Activated CD8-positive, alpha-beta memory T cell treated with anti-CD3 and anti-CD28 coated beads for 48 hours (primary cell): ENCODE results near the gene PKNOX2.

ENCODE experiments used
- DNase-seq, 3 experiments: peaks; one replicate each; pipeline ENCODE4 v3.0.0-alpha.2; 2020; ENCODE audit warnings: low read depth in 2 of 3, low spot score in 2 of 3

Gene PKNOX2

GRCh38 chr11:125171974-125172373, 7.4 kb downstream of the PKNOX2 start:
- DNase-seq: no peak

DNA sequence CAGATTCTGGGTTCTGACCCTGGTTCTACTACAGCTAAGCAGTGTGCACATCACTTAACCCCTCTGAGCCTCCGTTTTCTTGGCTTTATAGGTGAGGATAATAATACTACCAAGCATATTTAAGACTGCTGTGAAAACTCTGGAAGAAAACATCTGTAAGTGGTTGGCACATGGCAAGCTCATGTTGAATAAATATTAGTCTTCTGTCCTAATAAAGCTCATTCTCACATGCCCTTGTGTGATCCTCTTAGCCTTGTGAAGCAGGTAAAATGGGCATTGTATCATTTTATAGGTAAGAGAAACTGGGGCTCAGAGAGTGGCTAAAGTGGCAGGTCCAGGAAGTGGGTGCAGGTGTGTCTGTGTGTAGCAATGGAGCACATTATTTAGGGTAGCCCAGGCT, 8.5 kb downstream of the PKNOX2 start:
- DNase-seq: no peak

GRCh38 chr11:125173556-125173955, 9.0 kb downstream of the PKNOX2 start:
- no peak for DNase-seq

DNA sequence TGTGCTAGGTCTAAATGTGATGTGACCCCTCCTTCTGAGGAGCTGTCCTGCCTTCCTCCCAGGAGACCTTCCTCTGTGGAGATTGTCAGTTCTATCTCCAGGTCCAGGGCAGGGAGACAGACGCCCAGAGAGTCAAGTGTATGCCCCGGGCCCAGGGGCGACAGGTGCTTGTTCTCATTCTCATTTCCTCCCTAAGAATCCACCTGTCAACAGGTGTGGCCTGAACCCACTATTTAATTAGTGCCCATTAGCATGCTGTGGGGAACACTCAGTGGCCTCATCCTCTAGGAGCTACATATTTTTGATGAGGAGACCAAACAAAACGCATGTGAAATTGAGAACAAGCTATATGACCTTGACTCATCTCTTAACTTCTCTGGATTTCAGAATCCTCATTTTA, 9.5 kb downstream of the PKNOX2 start:
- DNase-seq: no peak

DNA sequence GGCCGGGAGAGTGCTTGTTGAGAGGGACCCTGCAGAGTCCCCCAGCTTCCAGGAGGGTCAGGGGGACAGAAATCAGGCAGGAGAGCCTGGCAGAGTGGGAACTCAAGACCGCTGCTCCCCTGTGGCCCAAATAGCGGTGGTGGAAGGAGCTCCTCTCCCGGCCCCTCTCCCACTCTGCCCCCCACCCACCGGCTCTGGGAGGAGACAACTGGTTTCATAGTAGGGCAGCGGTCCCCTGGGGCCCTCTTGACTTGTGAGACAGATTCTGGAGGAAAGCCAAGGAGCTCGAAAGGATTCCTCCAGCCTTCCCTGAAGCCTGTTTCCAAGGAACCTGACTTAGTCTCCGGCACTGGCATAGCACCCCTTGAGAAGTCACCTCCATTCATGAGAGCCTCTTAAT, 10.1 kb downstream of the PKNOX2 start:
- no peak for DNase-seq

DNA sequence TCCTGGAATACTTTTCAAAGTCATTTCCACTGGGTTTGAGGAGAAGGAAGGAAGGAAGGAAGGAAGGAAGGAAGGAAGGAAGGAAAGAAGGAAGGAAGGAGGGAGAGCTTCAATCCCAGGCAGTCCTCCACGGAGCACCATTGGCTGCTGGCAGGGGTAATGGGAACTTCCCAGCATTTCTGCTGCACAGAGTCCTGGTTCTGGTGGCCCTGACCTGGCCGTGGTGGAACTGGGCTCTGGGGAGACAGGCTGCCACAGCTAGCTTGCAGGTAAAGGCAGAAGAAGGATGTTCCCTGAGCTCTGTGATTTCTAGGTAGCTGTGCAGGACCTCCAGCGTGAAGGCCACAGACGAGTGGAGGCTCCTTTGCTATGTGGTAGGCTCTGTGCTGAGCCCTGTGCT, 10.6 kb downstream of the PKNOX2 start:
- no peak for DNase-seq

GRCh38 chr11:125175896-125176575, 11.5 kb downstream of the PKNOX2 start:
- DNase-seq: no peak

DNA sequence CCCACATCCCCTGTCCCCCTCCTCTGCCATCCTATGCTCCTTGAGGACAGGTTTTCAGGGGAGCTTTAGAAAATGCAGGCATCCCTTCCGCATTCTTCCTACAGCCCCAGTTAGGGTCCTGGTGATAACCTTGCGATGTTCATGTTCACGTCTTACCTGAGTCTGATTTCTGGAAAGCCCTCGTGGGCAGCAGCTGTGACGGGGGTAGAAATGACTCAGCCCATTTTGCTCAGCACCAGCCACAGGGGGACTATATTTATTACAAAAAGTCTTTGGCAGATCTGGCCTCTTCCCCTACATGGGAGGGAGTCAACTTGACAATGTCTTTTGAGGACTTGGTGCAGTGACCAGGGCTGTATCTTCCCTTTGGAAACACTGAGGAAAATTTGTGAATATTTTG, 12.3 kb downstream of the PKNOX2 start:
- no peak for DNase-seq

DNA sequence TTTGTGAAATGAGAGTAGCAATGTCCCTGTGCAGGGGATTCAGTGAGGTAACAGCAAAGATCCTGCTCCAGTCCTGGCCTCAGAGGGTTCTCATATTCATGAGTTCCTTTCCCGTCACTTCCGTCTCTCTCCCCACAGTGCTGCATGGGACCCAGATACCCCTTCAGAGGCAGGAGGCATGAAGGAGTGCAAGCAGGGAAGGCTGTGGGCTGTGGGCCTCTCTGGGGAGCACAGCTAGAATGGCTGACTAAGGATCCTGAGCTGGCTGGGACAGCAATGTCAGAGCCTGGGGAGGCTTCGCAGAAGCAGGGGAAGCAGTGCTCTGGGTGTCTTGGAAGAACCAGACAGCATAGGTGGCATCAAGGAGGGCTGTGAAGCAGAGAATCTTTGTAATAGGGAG, 13.0 kb downstream of the PKNOX2 start:
- DNase-seq: no peak

GRCh38 chr11:125179346-125179745, 14.8 kb downstream of the PKNOX2 start:
- no peak for DNase-seq

GRCh38 chr11:125179895-125180294, 15.3 kb downstream of the PKNOX2 start:
- DNase-seq: no peak

DNA sequence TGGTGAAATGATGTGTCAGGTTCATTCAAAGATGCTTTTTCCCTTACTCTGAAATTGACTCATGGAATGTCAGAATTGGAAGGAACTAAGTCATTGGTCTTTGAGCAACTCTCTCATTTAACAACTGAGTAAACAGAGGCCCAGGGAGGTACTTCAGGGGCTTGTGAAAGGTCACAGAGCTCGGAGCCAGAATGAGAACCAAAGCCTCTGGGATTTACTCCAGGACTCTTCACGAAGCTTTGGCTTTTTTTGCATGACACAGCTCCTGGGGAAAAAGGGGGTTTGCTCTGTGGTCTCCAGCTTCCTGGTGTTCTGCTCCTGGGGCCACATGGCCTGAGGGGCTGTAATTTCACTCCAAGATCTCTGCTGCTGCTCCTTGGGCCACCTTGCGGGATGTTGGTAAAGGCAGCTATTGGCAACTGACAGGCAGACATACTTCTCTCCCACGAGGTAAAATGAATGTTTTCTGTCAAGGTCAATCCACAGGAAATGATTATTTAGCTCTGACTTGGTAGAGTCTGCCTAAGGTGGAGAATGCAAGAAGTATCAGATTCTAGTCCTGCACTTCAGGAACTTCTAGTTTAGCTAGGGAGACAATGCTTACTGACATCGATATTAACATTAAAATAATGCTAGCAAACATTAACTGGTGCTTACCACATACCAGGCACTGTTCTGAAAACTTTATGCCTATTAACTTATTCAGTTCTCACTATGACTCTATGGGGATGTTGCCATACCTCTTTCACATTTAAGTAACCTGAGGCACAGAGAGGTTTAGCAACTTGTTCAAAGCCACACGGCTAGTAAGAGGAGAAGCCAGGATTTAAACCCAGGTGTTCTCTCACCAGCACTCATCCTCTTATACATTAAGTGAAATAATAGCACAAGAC, 16.1 kb downstream of the PKNOX2 start:
- no peak for DNase-seq

GRCh38 chr11:125182573-125182972, 18.0 kb downstream of the PKNOX2 start:
- no peak for DNase-seq

- no peak for DNase-seq
These were observed 19.1 kb downstream of the PKNOX2 start for GRCh38 chr11:125183641-125184040.

DNA sequence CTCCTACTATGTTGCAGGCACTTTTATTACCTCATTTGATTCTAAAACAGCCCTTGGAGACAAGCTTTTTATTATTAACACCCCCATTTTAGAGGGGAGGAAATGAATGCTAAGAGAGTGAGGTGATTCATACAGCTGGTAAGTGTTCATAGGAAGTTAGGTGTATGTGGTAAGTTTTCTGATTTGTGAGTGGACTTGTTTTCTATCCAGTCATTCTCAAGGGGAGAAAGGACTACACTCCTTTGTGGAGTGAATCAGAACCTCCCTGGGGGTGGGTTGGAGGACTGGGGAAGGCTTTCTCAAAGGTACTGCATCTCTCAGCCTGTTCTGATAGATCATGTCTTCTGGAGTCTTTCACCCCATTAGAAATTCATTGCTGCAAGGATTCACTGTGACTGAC, 23.5 kb downstream of the PKNOX2 start:
- DNase-seq: no peak

DNA sequence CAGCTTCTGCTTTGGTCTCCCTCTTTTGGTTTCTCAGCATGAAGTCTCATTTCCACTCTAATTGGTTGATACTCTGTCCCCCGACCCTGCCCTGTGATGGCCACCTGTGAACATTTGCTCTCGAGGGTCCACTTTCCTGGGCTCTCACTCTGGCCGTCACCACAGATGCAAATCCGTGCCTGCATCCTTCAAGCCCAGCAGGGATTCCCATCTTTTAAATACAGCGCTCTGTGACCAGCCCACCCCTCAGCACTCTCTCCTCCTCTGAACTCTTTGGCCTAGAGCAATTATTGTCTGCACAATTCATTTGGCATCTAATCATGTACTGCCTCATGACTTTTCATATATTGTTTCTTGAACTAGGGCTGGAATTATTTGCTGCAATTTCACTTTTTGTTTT, 26.0 kb downstream of the PKNOX2 start:
- no peak for DNase-seq

GRCh38 chr11:125192183-125192582, 27.6 kb downstream of the PKNOX2 start:
- no peak for DNase-seq

- no peak for DNase-seq
These were observed 28.3 kb downstream of the PKNOX2 start for GRCh38 chr11:125192717-125193415.

DNA sequence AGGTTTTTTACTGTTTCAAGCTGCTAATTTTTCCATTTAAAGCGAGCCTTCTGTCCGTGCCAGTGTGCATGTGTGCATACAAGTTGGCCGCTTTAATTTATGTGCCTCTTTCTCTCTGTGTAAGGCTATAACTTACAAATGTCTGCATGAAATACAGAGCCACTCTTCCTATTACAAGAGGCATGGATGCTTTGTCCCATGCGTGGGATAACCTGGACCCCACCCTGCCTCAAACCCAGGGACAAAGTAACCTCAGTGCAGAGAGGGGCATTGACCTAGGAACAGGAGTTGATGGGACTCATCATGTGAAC, 28.8 kb downstream of the PKNOX2 start:
- no peak for DNase-seq

GRCh38 chr11:125193841-125194240, 29.3 kb downstream of the PKNOX2 start:
- DNase-seq: no peak

- DNase-seq: no peak
These were observed 35.4 kb downstream of the PKNOX2 start for GRCh38 chr11:125199915-125200314.

DNA sequence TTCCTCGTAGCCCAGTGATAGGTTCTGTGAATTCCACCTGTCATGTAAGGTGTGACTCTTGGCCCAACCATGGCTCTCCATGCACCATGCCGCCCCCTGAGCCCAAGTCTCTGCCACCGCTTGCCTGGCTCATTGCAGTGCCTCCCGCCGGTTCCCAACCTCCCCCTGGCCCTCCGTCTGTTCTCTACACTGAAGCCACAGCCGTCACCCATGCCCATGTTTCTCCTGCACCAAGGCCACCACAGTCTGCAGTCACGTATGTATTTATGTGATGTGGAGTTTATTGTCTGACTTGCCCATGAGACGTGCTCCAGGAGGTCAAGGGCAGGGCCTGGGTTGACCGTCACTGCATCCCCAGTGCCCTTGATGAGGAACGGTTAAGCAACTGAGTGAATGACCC, 35.9 kb downstream of the PKNOX2 start:
- no peak for DNase-seq
